GM18867 (cell line): Measurements from ENCODE around the gene TBC1D24.
"Not testable (repeated sequence)": the region's sequence is repeated elsewhere in the genome, so short reads cannot be mapped to it uniquely, and the experiment has no call there.

Experiments
- ATAC-seq: cut with Tn5 transposase; IDR thresholded peaks from one replicate; pipeline ENCODE4 v1.9.1; 2021; ENCODE audit warnings: mild to moderate bottlenecking, moderate library complexity; ENCODE audit not compliant: unreplicated experiment

Gene TBC1D24

GRCh38 chr16:2468233-2468724 is 6.6 kb upstream of the TBC1D24 start:
- ATAC-seq: no peak

- ATAC-seq: no peak
Observed at GRCh38 chr16:2468725-2469398, 6.1 kb upstream of the TBC1D24 start.

GRCh38 chr16:2469399-2470233 is 5.3 kb upstream of the TBC1D24 start:
- ATAC-seq: no peak

GRCh38 chr16:2470234-2470601 is 4.7 kb upstream of the TBC1D24 start:
- ATAC-seq: no peak

GRCh38 chr16:2470603-2471015 is 4.3 kb upstream of the TBC1D24 start:
- no peak for ATAC-seq

GRCh38 chr16:2471016-2471652 is 3.8 kb upstream of the TBC1D24 start, which contains the start of gene NTN3:
TSS of gene NTN3 (plus strand) at chr16:2471297. CDS start at chr16:2471702, 405 bp downstream.
- ATAC-seq: no peak

GRCh38 chr16:2471653-2472487 is 3.1 kb upstream of the TBC1D24 start:
- ATAC-seq: no peak

GRCh38 chr16:2472488-2472864 is 2.5 kb upstream of the TBC1D24 start:
- ATAC-seq: no peak

GRCh38 chr16:2472885-2473445 is 2.0 kb upstream of the TBC1D24 start:
- no peak for ATAC-seq

GRCh38 chr16:2473446-2473926 is 1.4 kb upstream of the TBC1D24 start:
- no peak for ATAC-seq

- peak; percentile 32 for ATAC-seq
Observed at GRCh38 chr16:2473999-2474876, 689 bp upstream of the TBC1D24 start.

GRCh38 chr16:2475413-2476344 is 752 bp downstream of the TBC1D24 start:
- ATAC-seq: peak; percentile 20

GRCh38 chr16:2476345-2476720 is 1.4 kb downstream of the TBC1D24 start:
- no peak for ATAC-seq

- no peak for ATAC-seq
Observed at GRCh38 chr16:2476741-2477140, 1.8 kb downstream of the TBC1D24 start.

- no peak for ATAC-seq
Observed at GRCh38 chr16:2477327-2477726, 2.4 kb downstream of the TBC1D24 start.

GRCh38 chr16:2478279-2478678 is 3.4 kb downstream of the TBC1D24 start:
- ATAC-seq: no peak

GRCh38 chr16:2479996-2480395 is 5.1 kb downstream of the TBC1D24 start:
- ATAC-seq: not testable (repeated sequence)

GRCh38 chr16:2480948-2481347 is 6.0 kb downstream of the TBC1D24 start:
- ATAC-seq: no peak
